GM12878 (cell line): ENCODE results near the gene KITLG. TPM values are rescaled to one million over a fixed set of nuclear protein-coding genes. Genes with fewer than 3 reads are reported as not detected.
"Not testable (repeated sequence)": the region's sequence is repeated elsewhere in the genome, so short reads cannot be mapped to it uniquely, and the experiment has no call there.

Experiments
- ATAC-seq: fragments of 200-7000 bp; cut with Tn5 transposase; 3 replicates; pipeline ENCODE4 v1.9.1; 2020; ENCODE audit warnings: mild to moderate bottlenecking, moderate library complexity
- BruUV-seq: library from RNA; stranded (reverse); fragments of 400-500 nt; replicated peaks from 2 replicates; lab custom pipeline; 2021; lab: Mats Ljungman, UMichigan
- CTCF ChIA-PET: fragments of 300-600 bp; sonication (Branson Sonifier 250); formaldehyde crosslinking; extraction: SDS; loops from one replicate; lab custom pipeline; 2021; ENCODE audit warnings: inconsistent platforms; lab: Yijun Ruan, JAX
- POLR2A ChIA-PET: fragments of 350-600 bp; formaldehyde crosslinking; extraction: SDS; loops from one replicate; lab custom pipeline; 2021; ENCODE audit warnings: inconsistent platforms; lab: Charles Lee
- RAD21 ChIA-PET: fragments of 300-600 bp; sonication (Branson Sonifier 250); formaldehyde crosslinking; loops from one replicate; lab custom pipeline; 2023; ENCODE audit warnings: antibody characterized with exemption; ENCODE audit not compliant: unreplicated experiment; lab: Charles Lee
- SMC1A ChIA-PET: fragments of 300-600 bp; sonication (Branson Sonifier 250); formaldehyde crosslinking; loops from one replicate; lab custom pipeline; 2023; ENCODE audit not compliant: unreplicated experiment, uncharacterized antibody; lab: Charles Lee
- DNase-seq: peaks from one replicate; pipeline ENCODE4 v3.0.0-alpha.2; 2011; ENCODE audit warnings: low read depth, low spot score
- FAIRE-seq: peaks from 3 replicates; lab custom pipeline; 2011; peaks lifted over from hg19 to GRCh38; lab: Jason Lieb, UNC
- H2AFZ ChIP-seq: 2 replicates; pipeline ENCODE4 v1.6.0; 2011; ENCODE audit warnings: low read depth, low read length, control low read depth; ENCODE audit not compliant: control insufficient read depth
- H3K27ac ChIP-seq: 2 replicates; pipeline ENCODE4 v1.5.1; 2011; ENCODE audit warnings: control low read depth; ENCODE audit not compliant: control insufficient read depth, insufficient read depth
- H3K27me3 ChIP-seq, 2 experiments: replicated peaks in 1 of 2; 2 replicates each; pipeline versions ENCODE4 v1.6.0 to v1.6.1; 2011; ENCODE audit warnings: low read length in 1 of 2; ENCODE audit not compliant: control insufficient read depth in 2 of 2, insufficient read depth in 2 of 2
- H3K36me3 ChIP-seq, 2 experiments: 2 replicates each; pipeline ENCODE4 v1.5.1; 2011; ENCODE audit warnings: low read length in 1 of 2; ENCODE audit not compliant: control insufficient read depth in 2 of 2, insufficient read depth in 2 of 2
- H3K4me1 ChIP-seq: 2 replicates; pipeline ENCODE4 v1.6.1; 2011; ENCODE audit warnings: mild to moderate bottlenecking, low read length, moderate library complexity, mixed read lengths; ENCODE audit not compliant: control insufficient read depth, insufficient read depth
- H3K4me2 ChIP-seq: 2 replicates; pipeline ENCODE4 v1.6.0; 2011; ENCODE audit warnings: control low read depth; ENCODE audit not compliant: control insufficient read depth, insufficient read depth
- H3K4me3 ChIP-seq: fragments of 200-600 bp; sonication (generic); 2 replicates; pipeline ENCODE4 v1.5.1; 2016
- H3K79me2 ChIP-seq: 2 replicates; pipeline ENCODE4 v1.6.0; 2011; ENCODE audit warnings: low read length; ENCODE audit not compliant: control insufficient read depth, insufficient read depth
- H3K9ac ChIP-seq: 2 replicates; pipeline ENCODE4 v1.8.0; 2011; ENCODE audit warnings: low read length, control low read depth, mixed read lengths; ENCODE audit not compliant: control insufficient read depth, insufficient read depth
- H3K9me3 ChIP-seq: replicated peaks from 3 replicates; pipeline ENCODE4 v1.5.1; 2011; ENCODE audit warnings: mild to moderate bottlenecking, low read length; ENCODE audit not compliant: control insufficient read depth, insufficient read depth
- H4K20me1 ChIP-seq: 2 replicates; pipeline ENCODE4 v1.6.0; 2011; ENCODE audit not compliant: control insufficient read depth, insufficient read depth
- BCLAF1 ChIP-seq: fragments of 450-650 bp; IDR thresholded peaks from 2 replicates; pipeline ENCODE4 v1.6.1; 2017; ENCODE audit warnings: antibody characterized with exemption, mild to moderate bottlenecking, moderate library complexity
- MAX ChIP-seq: IDR thresholded peaks from 2 replicates; pipeline ENCODE4 v1.6.1; 2012; ENCODE audit warnings: low read depth, low read length, improper control_type of control experiment
- STAT3 ChIP-seq: IDR thresholded peaks from 2 replicates; pipeline ENCODE4 v1.6.1; 2011; ENCODE audit warnings: low read depth, low read length, improper control_type of control experiment
- SUPT20H ChIP-seq: IDR thresholded peaks from 2 replicates; pipeline ENCODE4 v1.6.1; 2011; ENCODE audit warnings: low read depth, mild to moderate bottlenecking, low read length, moderate library complexity, borderline replicate concordance; ENCODE audit not compliant: control insufficient read depth
- WGBS: methylation state at CpG from one replicate; pipeline ENCODE4 v1.1.6; 2016; ENCODE audit warnings: low lambda C conversion rate; ENCODE audit not compliant: insufficient replicate concordance, insufficient coverage; ENCODE audit errors: missing lambda C conversion rate; 5-methylcytosine and 5-hydroxymethylcytosine counted together
- in situ Hi-C: fragments of 300-500 bp; cut with MboI; formaldehyde crosslinking; loops from 9 replicates; pipeline ENCODE4 v1.14.3; 2018; ENCODE audit warnings: mixed read lengths
- intact Hi-C: fragments of 100-400 bp; cut with micrococcal nuclease; formaldehyde crosslinking; loops from one replicate; pipeline ENCODE4 v1.14.2; 2022; ENCODE audit not compliant: unreplicated experiment
- polyA plus RNA-seq, 11 experiments: library from polyadenylated mRNA; depleted of rRNA in 4 of 11; unstranded in 6 of 11; stranded (reverse) in 5 of 11; fragments of >200 nt; fragmentation: Nextera tagmentation in 4 of 11; fragmentation: Illumina TruSeq in 1 of 11; extraction: Ambion mirVana in 4 of 11; extraction: Trizol in 1 of 11; gene quantifications; 1 replicate in 1 of 11; 2 replicates in 10 of 11; pipeline versions ENCODE4 v1.2.1 to v1.2.3, GENCODE V29; 2011 to 2016; ENCODE audit warnings: inconsistent platforms in 2 of 11, missing spikeins in 2 of 11, low read depth in 1 of 11
- total RNA-seq, 4 experiments: library from RNA; depleted of rRNA in 3 of 4; stranded (reverse); fragments of >200 nt in 3 of 4; fragmentation: Illumina TruSeq in 1 of 4; extraction: Trizol in 1 of 4; gene quantifications; 2 replicates each; pipeline versions ENCODE4 v1.2.1 to v1.2.3, GENCODE V29; 2013 to 2021

Gene KITLG
- total and polyA plus RNA-seq, 10 of the 15 experiments (the other 5 are each of a cell fraction or from before 2014, with no cell fraction given), result 0.02 to 0.51 (median 0.09) TPM; not detected in 1

DNA sequence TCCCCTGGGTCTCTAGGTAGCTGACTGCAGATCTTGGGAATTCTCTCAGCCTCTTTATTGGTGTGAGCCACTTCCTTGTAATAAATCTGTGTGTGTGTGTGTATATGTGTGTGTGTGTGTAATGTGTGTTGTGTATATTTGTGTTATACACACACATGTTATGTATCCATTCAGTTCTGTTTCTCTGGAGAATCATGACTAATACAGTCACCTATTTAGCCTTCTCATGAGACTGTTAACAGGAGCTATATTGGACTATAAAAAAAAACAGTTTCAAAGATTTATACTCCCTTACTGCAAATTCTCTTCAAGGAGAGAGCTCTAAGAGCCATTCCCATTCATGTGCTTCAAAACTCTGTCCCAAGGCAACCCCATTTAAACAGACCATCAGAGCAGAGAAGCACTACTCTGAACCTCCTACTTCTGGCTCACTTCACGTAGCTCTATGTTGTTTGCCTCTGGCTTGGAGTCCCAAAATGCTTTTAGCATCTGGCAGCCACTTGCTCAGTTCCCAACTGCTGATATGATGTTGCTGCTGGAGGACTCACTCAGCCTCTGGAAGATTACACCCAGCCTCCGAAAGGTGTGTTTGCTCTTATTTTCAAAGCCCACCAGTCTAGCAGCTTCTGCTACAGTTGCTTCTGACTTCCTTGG, 48.7 kb upstream of the KITLG start:
- ATAC-seq, result no peak
- 38% methylated on average over 2 of the region's 2 CpGs for WGBS

DNA sequence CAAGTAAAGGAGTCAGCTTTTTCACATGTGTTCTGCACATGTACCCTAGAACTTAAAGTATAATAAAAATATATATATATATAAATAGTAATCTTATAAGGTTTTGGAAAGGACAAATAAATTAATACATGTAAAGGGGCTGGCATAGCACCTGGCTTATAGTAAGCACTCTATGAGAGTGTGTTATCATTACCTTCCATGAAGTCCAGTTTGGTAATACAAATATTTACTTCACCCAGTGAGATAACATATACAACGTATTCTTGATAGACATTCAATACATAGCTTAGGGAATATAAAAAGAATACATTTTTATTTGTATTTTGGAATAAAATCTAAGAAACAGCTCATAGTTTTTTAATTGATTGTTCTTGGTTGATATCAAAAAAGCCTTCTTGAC, 47.8 kb upstream of the KITLG start:
- FAIRE-seq, POLR2A ChIA-PET, RAD21 ChIA-PET, DNase-seq, H3K9me3 ChIP-seq, H3K4me2 ChIP-seq, H3K79me2 ChIP-seq, H3K4me1 ChIP-seq, BruUV-seq, H3K27ac ChIP-seq, in situ Hi-C loops, H4K20me1 ChIP-seq, intact Hi-C loops, ATAC-seq, H3K36me3 ChIP-seq, H2AFZ ChIP-seq, H3K27me3 ChIP-seq, H3K9ac ChIP-seq, H3K4me3 ChIP-seq: not testable (repeated sequence)
- WGBS, result 0% methylated on average over 1 of the region's 1 CpG
- CTCF ChIA-PET, result interaction anchor here (1.4 kb wide), 1 partner anchor 28 kb away, joined by 3 read pairs; no protein-coding TSS in a partner anchor
- SMC1A ChIA-PET, result interaction anchor here (1.0 kb wide), 1 partner anchor 17 kb away, joined by 3 read pairs; no protein-coding TSS in a partner anchor

More for the DNA sequence above, 48.7 kb upstream of the KITLG start:
- Histone ChIP-seq H3K36me3 (no peaks in the 10 kb centered on the region), H4K20me1 (no peaks in the 10 kb centered on the region), H3K4me1 (no peaks in the 10 kb centered on the region), H2AFZ (no peak overlapping the region), H3K9ac (no peak overlapping the region), H3K4me2 (no peak overlapping the region), H3K27ac (no peak overlapping the region), H3K79me2 (no peaks in the 10 kb centered on the region), H3K4me3 (no peak overlapping the region), H3K27me3 (no peaks in the 10 kb centered on the region)
- in situ Hi-C loops, result no loop called here
- POLR2A ChIA-PET, result no interaction called here
- no peak for FAIRE-seq
- SMC1A ChIA-PET, result interaction anchor here (0.9 kb wide), 1 partner anchor 304 kb away, joined by 3 read pairs; no protein-coding TSS in a partner anchor
- BruUV-seq, result no TSS peak
- intact Hi-C loops, result no loop called here
- CTCF ChIA-PET, result no interaction called here
- TF ChIP-seq MAX (no peak), BCLAF1 (no peak), STAT3 (no peak), SUPT20H (no peak)
- TF ChIP-seq, all 136 proteins: peak for 0
- no peak for DNase-seq
- RAD21 ChIA-PET, result no interaction called here
- H3K9me3 ChIP-seq, result no peaks in the 10 kb centered on the region
